GM18505 (cell line): ENCODE measurements around the gene EMC10.

ENCODE experiments used
- ATAC-seq: cut with Tn5 transposase; IDR thresholded peaks from one replicate; pipeline ENCODE4 v1.9.1; 2021; ENCODE audit not compliant: unreplicated experiment
- POLR2A ChIP-seq: IDR thresholded peaks from 4 replicates; pipeline ENCODE4 v1.6.1; 2011; ENCODE audit warnings: borderline replicate concordance; ENCODE audit not compliant: insufficient read depth, insufficient read length; ENCODE audit errors: extremely low read depth

EMC10 gene

DNA sequence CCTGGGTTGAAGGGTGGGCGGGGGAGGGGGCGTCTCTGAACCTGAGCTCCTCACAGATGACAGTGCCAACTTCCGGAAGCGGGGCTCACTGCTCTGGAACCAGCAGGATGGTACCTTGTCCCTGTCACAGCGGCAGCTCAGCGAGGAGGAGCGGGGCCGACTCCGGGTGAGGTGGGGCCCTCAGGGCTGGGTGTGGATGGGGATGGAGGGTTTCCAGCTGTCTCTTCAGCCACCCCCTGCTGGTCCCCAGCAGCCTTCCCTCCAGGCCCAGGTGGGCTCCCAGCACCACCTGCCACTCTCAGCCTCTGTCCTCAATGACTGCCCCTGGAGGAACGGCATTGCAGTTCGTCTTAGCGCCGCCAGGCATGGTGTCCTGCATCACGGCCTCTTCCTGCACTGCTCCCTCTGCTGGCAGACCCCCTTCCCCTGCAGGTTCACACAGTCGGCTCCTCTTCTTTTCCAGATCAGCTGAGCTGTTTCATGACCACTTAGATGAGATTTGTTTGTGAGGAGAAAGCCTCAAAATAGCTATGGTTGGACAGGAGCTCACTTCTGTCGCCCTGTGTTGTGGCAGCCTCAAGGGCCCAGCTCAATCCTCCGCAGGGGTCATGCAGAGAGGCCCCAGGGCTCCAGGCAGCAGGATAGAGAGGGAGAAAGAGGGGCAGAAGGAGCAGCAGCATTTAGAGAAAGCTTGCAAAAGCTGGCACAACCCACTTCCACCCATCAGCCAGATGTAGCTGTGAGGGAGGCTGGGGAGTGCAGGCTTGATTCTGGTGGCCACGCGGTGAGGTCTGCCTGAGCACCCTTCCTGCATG lies 2.8 kb downstream of the EMC10 start:
- no peak for ATAC-seq
- no peak for TF ChIP-seq POLR2A

DNA sequence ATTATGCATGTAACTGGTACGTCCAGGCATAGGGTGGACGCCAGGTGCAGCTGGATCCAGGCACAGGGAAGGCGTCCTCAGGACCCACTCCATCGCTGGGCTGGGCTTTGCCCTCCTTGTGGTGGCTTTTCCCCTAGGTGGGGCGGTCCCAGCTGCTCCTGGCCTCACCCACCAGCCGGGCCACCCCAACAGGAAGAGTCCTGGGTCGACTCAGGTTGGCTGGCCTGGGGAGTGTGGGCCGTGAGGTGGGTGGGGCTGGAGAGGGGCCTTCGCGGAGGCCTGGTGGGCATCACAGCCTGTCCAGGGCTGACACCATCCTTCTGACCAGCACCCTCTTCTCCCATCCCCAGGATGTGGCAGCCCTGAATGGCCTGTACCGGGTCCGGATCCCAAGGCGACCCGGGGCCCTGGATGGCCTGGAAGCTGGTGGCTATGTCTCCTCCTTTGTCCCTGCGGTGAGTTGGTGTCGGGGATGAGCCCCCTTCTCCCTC lies 3.5 kb downstream of the EMC10 start:
- no peak for TF ChIP-seq POLR2A
- ATAC-seq, result no peak

DNA sequence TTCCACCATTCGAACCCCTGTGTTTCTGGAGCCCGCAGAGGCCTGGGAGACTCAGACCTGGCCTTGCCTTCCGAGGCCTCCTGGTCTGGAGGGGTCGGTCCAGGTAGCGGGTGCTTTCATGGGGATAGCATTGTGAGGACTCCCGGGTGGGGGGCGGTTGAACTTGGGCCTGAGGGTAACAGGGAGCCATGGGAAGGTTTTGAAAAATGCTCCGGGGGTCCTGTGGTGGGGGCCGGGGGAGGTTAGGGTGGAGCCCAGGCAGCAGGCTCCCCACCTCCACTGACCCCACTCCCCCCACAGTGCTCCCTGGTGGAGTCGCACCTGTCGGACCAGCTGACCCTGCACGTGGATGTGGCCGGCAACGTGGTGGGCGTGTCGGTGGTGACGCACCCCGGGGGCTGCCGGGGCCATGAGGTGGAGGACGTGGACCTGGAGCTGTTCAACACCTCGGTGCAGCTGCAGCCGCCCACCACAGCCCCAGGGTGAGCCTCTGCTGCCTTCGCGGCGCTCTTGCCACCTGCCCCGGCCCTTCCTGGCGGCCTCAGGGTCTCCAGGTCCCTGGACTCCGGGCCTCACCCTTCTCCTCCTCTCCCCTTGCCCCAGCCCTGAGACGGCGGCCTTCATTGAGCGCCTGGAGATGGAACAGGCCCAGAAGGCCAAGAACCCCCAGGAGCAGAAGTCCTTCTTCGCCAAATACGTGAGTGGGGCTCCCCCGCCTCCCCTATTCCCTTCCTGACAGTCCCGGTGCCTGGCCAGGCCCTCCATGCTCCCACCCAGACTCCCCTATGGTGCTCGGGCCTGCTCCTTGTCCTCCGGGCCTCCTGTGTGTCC lies 4.2 kb downstream of the EMC10 start:
- TF ChIP-seq POLR2A, result no peak
- no peak for ATAC-seq

DNA sequence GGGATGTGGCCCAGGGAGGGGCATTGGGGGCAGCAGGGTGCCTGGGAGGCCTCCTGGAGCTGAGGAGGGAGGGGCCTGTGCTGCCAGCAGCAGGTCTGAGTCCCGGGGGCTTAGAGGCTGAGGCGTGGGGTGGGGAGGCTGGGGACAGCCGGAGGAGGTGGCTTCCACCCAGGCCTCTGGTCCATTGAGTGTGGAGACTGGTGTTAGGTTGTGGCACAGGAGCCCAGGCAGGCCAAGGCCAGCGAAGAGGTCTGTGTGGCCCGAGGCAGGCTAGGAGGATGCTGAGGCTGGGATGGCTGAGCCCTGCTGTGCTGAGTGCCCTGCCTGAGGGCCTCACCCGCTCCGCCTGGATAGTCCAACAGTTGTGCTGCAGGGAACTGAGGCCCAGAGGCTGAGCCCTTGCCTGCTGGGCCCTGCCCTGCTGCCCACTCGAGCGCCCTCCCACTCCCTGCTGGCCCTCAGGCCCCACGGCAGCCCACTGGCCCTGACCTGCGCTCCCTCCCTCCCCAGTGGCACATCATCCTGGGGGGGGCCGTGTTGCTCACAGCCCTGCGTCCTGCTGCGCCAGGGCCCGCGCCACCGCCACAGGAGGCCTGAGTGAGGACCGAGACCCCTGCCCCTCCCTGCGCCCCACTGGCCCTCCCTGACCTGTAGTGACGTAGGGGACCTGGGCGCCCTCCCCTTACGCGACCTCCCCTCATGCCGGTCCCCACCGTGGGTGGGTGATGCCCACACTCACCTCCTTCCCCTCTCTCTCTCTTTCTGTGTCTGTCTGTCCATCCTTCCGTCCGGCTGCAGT lies 5.2 kb downstream of the EMC10 start:
- TF ChIP-seq POLR2A, result no peak
- ATAC-seq, result no peak

DNA sequence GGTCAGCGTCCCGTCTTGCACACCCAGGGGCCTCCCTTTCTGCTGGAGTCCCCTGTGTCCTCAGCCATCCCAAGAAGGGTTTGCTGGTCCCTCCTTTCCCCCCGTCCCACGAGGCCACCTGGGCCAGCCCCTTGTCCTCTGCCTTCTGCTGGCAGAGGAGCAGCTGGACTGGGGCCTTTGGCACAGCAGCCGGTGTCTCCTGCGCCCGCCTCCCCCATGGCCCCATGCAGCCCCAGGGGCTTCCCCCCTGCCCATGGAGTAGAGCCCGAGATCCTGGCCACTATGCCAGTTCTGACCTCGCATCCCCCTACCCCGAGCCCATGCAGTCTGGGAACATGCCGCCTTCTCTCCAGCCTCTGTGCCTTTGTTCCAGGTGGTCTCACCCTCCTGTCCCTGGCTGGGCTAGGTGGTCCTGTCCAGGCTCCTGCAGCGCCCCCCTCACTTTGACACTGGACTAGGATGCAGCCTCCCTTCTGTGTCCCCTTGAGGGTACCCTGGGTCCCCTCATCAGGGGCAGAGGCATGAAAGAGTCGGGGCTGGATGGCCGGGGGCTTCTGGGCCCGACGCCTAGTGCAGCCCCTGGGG lies 6.1 kb downstream of the EMC10 start:
- no peak for TF ChIP-seq POLR2A
- ATAC-seq, result no peak

DNA sequence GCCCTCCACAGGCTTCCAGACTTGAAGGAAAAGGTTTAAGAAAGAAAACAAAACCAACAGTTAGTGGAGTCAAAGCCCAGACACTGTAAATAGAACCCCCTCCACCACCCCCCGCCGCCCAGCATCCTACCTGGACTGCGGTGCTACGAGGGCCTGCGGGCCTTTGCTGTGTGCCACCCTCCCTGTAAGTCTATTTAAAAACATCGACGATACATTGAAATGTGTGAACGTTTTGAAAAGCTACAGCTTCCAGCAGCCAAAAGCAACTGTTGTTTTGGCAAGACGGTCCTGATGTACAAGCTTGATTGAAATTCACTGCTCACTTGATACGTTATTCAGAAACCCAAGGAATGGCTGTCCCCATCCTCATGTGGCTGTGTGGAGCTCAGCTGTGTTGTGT lies 6.6 kb downstream of the EMC10 start:
- no peak for ATAC-seq
- TF ChIP-seq POLR2A, result no peak

DNA sequence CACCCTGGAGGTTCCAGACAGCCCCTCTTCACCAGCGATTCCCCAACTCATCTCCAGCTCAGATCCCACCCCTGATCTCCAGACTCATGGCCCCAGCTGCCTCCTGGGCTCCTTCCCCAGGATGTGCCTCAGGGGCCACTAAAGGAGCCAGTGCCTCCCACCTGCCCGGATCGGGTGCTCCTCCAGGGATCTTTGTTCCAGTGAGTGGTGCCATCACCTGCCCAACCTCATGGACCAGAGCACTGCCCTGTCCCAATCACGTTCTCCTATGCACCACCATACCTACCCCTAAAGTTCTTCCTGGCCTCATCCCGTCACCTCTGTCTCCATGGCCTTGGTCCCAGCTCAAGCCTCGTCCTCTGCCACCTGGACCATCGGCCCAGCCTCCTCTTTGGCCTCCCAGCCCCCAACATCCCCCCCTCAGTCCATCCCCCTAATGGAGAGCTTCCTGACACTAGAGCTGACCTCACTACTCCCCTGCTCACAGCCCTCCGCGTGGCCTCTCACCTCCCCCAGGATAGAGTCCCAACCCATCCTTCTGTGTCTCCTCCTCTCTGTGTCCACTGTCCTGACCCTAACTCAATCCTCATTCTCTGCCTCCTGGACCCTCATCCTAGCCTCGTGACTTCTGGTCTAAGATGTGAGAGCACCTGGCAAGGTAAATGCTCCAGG lies 9.1 kb downstream of the EMC10 start:
- no peak for ATAC-seq
- no peak for TF ChIP-seq POLR2A

DNA sequence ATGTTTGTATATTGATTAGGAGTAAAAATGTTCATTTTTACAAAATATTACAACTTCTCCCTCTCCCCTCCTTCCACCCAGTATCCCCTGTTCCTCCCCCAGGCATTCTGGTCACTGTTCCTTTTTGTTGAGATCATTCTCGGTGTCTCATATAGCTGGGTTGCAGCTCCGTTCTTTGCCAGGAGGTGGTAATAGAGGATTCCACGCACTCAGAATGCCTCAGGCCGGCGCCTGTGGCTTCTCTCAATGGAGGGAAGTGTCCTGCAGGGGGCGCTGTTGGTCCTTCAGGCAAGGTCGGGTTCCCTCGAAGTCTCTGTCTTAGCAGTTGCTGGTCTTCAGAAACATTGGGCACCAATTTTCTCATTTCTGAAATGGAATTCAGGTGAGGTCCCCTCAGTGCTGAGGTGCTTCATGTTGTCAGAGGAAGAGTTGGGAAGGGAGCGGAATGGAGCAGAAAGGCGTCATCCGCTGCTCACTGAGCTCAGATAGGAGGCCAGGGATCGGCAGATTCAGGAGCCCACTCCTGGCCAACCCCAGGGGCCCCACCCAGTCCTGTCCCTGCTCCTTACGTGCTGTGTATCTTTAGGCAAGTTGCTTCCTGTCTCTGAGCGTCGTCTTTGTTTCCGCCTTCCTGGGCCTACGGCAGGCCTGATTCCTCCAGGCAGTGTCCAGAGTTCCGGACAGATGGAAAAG lies 10.7 kb downstream of the EMC10 start:
- ATAC-seq, result no peak

DNA sequence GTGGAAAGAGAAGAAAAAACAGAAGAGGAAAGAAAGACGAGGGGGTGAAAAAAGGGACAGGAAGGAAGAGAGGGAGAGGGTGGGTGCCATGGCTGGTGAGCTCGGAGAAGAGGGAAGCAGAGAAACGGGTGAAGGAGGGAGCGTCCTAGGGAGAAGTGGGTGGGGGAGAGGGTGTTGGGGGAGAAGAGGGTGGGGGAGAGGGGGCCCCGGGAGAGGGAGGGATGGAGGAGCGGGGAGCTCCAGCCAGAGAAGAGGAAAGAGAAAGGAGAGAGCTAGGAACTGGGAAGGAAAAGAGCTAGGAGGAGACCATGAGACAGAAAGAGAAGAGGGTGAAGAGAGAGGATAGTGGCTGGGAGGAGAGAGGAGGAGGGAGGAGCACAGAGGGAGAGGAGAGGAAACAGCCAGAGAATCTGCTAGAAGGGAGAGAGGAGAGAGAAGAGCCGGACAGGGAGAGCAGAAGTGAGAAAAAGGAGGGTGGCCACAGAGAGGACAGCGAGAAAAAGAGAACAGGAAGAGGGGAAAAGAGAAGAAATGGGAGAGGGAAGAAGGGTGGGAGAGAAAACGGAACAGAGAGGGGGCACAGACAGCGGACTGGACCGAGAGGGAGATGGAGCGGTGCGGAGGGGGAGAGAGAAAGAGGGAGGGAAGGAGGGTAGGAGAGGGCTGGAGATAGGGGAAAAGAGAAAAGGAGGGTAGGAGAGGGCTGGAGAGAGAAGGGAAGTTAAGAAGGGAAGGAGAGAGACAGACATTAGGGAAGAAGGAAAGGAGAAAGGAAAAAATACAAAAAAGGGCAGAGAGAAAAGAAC lies 12.3 kb downstream of the EMC10 start:
- no peak for ATAC-seq
- TF ChIP-seq POLR2A, result no peak

More for the DNA sequence above, 10.7 kb downstream of the EMC10 start:
- no peak for TF ChIP-seq POLR2A

DNA sequence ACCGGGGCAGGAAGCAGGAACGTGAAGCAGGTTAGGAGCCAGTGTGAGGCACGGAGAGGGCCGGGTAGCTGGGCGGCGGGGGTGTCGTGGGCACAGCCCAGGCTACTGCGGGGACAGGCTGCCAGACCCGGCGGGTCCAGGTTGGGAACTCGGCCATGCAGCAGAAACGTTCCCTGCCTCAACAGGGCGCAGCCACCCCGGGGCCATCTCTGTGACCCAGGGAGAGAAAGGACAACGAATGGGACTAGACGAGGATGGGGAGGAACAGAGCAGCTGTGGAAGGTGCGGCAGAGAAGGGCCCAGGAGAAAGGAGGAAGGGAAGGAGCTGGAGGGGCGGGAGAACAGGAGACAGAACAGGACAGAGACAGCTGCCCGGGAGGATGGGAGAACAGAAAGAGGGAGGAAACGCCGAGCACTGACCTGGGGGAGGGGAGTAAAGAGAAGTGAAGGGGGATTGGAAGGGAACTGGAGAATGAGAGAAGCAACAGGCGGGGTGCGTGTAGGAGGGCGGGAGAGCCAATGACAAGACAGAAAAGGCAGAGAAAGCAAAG lies 13.2 kb downstream of the EMC10 start:
- ATAC-seq, result no peak
- no peak for TF ChIP-seq POLR2A

DNA sequence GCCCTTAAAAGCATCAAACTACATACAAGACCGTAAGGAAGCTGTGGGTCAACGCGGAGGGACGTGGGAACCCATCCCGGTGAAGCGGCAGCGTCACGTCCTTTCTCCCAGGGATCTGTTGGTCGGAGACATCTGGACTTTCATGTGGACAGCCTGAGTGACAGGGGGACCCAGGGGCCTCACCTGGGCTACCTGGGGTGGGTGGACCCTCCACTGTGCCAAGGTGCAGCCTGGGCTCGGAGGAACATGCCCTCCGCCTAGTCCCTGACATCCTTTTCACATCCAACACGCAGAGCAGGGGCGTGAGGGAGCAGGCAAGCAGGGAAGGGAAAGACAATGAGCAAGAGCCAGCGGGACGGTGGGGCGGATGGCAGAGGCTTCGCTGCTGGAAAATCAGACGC lies 14.1 kb downstream of the EMC10 start:
- no peak for ATAC-seq
- TF ChIP-seq POLR2A, result no peak

DNA sequence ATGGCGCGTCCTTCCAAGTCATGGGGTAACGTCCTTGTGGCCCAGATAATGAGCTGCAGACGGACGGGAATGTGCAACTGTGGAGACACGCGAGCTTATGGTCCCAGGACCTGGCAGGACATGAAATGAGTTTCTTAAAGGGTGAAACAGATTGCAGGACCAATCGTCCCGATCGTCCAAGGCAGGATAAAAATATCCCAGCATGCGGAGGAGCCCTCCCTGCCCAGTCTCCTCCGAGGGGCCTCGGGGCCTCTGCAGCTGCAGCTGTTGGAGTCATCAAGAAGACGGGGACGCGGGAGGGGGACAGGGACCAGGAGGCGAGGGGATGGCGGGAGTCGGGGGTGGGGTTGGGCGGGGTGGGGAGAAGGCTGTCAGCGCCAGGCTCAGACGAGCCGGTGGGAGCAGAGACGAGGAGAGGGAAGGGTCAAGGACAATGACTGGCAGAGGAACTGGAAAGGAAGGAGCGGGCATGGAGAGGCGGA lies 14.7 kb downstream of the EMC10 start:
- no peak for TF ChIP-seq POLR2A
- ATAC-seq, result no peak
